NCI-H748 (cell line): ENCODE measurements around the gene DPF1.

Experiments used
- DNase-seq: peaks from one replicate; lab custom pipeline; 2025; ENCODE audit not compliant: unreplicated experiment; lab: John Stamatoyannopoulos, UW

The DPF1 gene

DNA sequence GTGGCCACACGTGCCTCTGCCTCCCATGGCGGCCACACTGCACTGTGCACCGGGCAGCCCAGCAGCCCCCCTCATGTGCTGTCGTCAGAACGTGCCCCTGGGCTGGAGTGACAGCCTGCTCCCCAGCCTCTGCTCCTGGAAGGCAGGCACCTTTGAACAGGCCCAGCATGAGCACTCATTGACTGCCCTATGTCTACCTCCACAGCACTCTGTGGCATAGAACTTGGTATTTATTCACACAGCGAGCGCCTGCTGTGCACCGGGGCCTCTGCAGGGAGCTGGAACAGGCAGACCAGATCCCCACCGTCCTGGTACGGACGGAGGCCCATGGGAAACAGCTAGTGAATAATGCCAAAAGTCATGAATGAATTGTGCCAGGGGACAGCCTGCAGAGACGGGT, 53.7 kb downstream of the DPF1 start:
- no peak for DNase-seq

DNA sequence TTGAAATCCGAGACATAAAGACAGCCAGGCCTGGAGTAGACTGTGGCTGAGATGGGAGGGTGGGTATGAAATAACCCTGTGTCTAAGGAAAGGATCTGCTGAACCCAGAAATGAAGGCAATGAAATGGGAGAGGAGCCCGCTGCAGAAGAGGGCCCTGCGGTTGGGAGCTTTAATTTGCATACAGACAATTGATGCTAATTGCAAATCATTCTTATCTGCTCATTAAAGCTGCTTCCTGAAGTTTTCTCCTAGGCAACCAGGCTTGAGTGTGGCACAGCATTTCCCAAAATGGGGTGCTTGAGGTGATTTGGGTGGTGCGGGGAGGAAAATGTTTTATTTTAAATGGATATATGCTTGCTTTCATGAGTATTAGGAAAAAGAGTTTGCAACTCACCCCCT, 55.4 kb downstream of the DPF1 start:
- no peak for DNase-seq

DNA sequence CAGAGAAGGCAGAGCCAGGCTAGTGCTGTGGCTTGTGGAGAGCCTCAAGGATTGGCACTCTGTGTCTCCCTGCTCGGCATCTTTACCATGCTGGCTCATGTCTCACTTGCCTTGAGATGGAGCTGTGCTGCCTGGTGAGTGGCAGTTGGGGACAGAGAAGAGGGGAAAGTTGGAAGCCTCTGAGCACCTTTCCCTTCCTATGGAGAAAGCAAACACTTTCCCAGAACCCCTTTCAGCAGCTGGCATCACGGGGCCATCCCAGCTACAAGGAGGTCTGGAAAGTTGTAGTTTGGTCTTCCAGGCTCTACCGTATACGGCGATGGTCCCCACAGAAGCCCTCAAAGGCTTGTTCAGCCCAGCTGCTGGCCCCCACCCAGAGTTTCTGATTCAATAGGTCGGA, 58.7 kb downstream of the DPF1 start:
- no peak for DNase-seq

DNA sequence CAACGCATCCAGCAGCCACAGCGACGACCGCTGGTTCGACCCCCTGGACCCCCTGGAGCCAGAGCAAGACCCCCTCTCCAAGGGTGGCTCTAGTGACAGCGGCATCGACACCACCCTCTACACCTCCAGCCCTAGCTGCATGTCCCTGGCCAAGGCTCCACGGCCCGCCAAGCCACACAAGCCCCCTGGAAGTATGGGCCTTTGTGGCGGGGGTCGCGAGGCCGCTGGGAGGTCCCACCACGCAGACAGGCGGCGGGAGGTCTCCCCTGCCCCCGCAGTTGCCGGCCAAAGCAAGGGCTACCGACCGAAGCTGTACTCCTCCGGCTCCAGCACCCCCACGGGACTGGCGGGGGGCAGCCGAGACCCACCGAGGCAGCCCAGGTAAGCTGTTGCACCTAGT, 59.5 kb downstream of the DPF1 start:
- DNase-seq, result no peak

DNA sequence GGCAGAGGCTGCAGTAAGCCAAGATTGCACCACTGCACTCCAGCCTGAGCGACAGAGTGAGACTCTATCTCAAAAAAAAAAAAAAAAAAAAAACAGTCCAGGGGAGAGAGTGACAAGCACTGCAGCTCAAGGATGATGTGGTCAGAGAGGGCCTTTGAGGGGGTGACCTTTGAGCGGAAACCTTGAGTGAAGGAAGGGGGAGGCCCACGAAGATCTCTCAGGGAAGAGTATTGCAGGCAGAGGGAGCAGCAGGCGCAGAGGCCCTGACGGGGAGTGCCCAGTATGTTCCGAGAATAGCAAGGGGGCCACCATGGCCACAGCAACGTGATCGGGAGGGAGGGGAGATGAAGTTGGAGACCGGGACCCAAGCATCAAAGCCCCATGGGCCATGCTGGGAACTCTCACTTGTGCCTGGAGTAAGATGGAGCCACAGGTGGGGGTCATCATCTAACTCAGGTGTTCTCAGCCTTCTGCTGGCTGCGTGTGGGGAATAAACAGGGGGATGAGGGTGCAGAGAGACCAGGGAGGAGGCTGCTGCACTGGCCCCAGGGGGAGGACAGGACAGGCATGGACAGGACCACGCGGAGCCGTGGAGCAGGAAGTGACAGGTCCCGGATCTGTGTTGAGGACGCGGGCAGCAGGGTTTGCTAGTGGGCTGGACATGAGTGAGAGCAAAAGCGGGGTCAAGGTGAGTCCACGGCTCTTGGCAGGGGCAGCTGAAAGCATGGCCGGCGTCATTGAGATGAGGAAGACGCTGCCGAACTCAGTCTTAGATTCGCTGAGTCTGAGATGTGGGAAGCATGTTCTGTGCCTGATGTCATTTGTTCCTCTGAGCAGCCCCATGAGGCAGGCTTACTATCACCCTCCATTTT, 60.4 kb downstream of the DPF1 start:
- DNase-seq, result no peak

DNA sequence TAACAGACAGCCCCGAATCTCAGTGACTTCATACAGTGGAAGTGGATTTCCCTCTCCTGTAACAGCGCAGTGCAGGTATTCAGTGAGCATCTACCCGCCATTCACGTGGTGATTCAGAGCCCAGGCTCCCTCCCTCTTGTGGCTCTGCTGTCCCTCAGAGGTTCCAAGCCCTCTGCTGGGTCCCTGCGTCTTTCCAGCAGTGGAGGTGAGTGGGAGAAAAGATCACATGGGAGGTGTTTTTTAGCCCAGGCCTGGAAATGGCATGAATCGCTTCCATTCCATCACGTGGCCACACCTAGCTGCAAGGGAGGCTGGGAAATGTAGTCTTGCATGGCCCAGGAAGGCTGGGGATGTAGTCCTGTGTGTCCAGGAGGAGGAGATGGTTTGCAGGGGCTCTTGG, 61.4 kb downstream of the DPF1 start:
- no peak for DNase-seq

DNA sequence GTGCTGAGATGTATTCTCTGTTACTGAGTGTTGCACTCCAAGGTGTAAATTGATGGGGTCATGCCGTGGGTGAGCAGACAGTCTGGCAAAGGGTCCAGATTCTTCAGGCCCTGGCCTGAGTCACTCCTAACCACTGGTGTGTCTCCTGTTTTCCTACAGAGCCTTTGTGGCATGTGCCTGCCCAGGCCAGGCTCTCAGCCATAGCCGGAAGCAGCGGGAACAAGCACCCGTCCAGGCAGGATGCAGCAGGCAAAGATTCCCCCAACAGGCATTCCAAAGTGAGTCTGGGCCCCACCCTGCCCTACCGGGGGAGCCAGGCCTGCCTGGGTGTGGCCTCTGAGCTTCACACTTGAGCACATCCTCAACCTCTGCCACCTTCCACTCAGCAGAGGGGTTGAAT, 61.9 kb downstream of the DPF1 start:
- DNase-seq, result no peak
